ENCODE measurements around the gene EIF3K.

EIF3K gene

GRCh38 chr19:38606131-38606530, 12.9 kb upstream of the EIF3K start:
- Histone ChIP-seq H2AFZ (ENCODE audit: low read depth, low read length) (no peak overlapping the region), H3K27me3 (ENCODE audit: insufficient read depth, low read length, poor library complexity) (no peaks in the 10 kb centered on the region), H3K4me2 (ENCODE audit: insufficient read depth, low read length) (no peak overlapping the region), H3K4me3 (ENCODE audit: low read depth in 1 of 2, low read length in 2 of 2) (no peak overlapping the region), H3K4me1 (ENCODE audit: insufficient read depth, low read length) (no peaks in the 10 kb centered on the region), H3K9ac (ENCODE audit: low read depth, low read length) (no peak overlapping the region), H3K9me3 (ENCODE audit: insufficient read depth, low read length, severe bottlenecking) (no peaks in the 10 kb centered on the region), H3K36me3 (ENCODE audit: insufficient read depth, low read length) (peaks cover 39% of the 10 kb centered on the region), H3K79me2 (ENCODE audit: insufficient read depth, low read length) (no peaks in the 10 kb centered on the region), H4K20me1 (ENCODE audit: insufficient read depth, low read length) (no peaks in the 10 kb centered on the region), H3K27ac (ENCODE audit: low read length) (no peak overlapping the region)
- ATAC-seq (ENCODE audit: insufficient read depth, low read depth) = no peak
- DNase-seq = no peak
- TF ChIP-seq EZH2 (IDR thresholded peaks at IDR 0.05; ENCODE audit: borderline replicate concordance, low read depth, low read length, severe bottlenecking) (no peak), CTCF (IDR thresholded peaks at IDR 0.05; ENCODE audit: borderline replicate concordance, extremely low read depth, low read length, poor library complexity, severe bottlenecking) (no peak)

GRCh38 chr19:38614289-38614688, 4.7 kb upstream of the EIF3K start:
- DNase-seq (no peak), ATAC-seq (ENCODE audit: insufficient read depth, low read depth) (no peak)
- Histone ChIP-seq H4K20me1 (ENCODE audit: insufficient read depth, low read length) (0 out of 2 replicates have a peak, but pooled peaks cover under 1% of the 10 kb centered on the region), H3K27me3 (ENCODE audit: insufficient read depth, low read length, poor library complexity) (no peaks in the 10 kb centered on the region), H3K9me3 (ENCODE audit: insufficient read depth, low read length, severe bottlenecking) (no peaks in the 10 kb centered on the region), H3K4me3 (ENCODE audit: low read depth in 1 of 2, low read length in 2 of 2) (no peak overlapping the region), H3K9ac (ENCODE audit: low read depth, low read length) (no peak overlapping the region), H3K36me3 (ENCODE audit: insufficient read depth, low read length) (peaks cover 36% of the 10 kb centered on the region), H3K4me1 (ENCODE audit: insufficient read depth, low read length) (peaks cover 31% of the 10 kb centered on the region), H2AFZ (ENCODE audit: low read depth, low read length) (no peak overlapping the region), H3K27ac (ENCODE audit: low read length) (no peak overlapping the region), H3K4me2 (ENCODE audit: insufficient read depth, low read length) (peak overlapping the region; percentile 32; the same call in 1 of the 2 replicates), H3K79me2 (ENCODE audit: insufficient read depth, low read length) (peaks cover 35% of the 10 kb centered on the region)
- TF ChIP-seq CTCF (IDR thresholded peaks at IDR 0.05; ENCODE audit: borderline replicate concordance, extremely low read depth, low read length, poor library complexity, severe bottlenecking) = no peak
- TF ChIP-seq EZH2 (IDR thresholded peaks at IDR 0.05; ENCODE audit: borderline replicate concordance, low read depth, low read length, severe bottlenecking) = no peak

GRCh38 chr19:38615007-38615581, 3.9 kb upstream of the EIF3K start:
- 0 out of 2 replicates have a peak overlapping the region, but pooled peaks have one; percentile 9 for H3K27ac ChIP-seq (ENCODE audit: low read length)
- peaks cover 34% of the 10 kb centered on the region for H3K36me3 ChIP-seq (ENCODE audit: insufficient read depth, low read length)
- no peak overlapping the region for H3K4me3 ChIP-seq (ENCODE audit: low read depth in 1 of 2, low read length in 2 of 2)
- peaks cover 8% of the 10 kb centered on the region for H4K20me1 ChIP-seq (ENCODE audit: insufficient read depth, low read length)
- no peaks in the 10 kb centered on the region for H3K27me3 ChIP-seq (ENCODE audit: insufficient read depth, low read length, poor library complexity)
- peak overlapping the region; percentile 23; the same call in 1 of the 2 replicates for H3K4me2 ChIP-seq (ENCODE audit: insufficient read depth, low read length)
- H3K4me1 ChIP-seq (ENCODE audit: insufficient read depth, low read length) = peaks cover 37% of the 10 kb centered on the region
- H3K9me3 ChIP-seq (ENCODE audit: insufficient read depth, low read length, severe bottlenecking) = no peaks in the 10 kb centered on the region
- no peak overlapping the region for H2AFZ ChIP-seq (ENCODE audit: low read depth, low read length)
- peaks cover 43% of the 10 kb centered on the region for H3K79me2 ChIP-seq (ENCODE audit: insufficient read depth, low read length)
- ATAC-seq (ENCODE audit: insufficient read depth, low read depth) (no peak), DNase-seq (no peak)
- TF ChIP-seq CTCF (IDR thresholded peaks at IDR 0.05; ENCODE audit: borderline replicate concordance, extremely low read depth, low read length, poor library complexity, severe bottlenecking) (no peak), EZH2 (IDR thresholded peaks at IDR 0.05; ENCODE audit: borderline replicate concordance, low read depth, low read length, severe bottlenecking) (no peak)
- H3K9ac ChIP-seq (ENCODE audit: low read depth, low read length) = no peak overlapping the region
